Cardiac fibroblast (primary cell): ENCODE measurements around the gene TCF19.

ENCODE experiments used
- DNase-seq, 2 donors: peaks; one replicate each; pipeline versions ENCODE4 v3.0.0 to v3.0.0-alpha.2; 2010; ENCODE audit warnings: low read depth in 2 of 2
- H3K4me3 ChIP-seq, 2 donors: replicated peaks in 1 of 2; 1 replicate in 1 of 2; 2 replicates in 1 of 2; pipeline ENCODE4 v1.5.1; 2011; ENCODE audit warnings: low read depth in 2 of 2, low read length in 2 of 2, mild to moderate bottlenecking in 2 of 2, moderate library complexity in 1 of 2
- CTCF ChIP-seq: IDR thresholded peaks from one replicate; pipeline ENCODE4 v1.5.1; 2011; ENCODE audit warnings: low read depth, mild to moderate bottlenecking, low read length, inconsistent platforms

TCF19 gene

GRCh38 chr6:31209137-31209536, 50.7 kb downstream of the TCF19 start:
- no peak for TF ChIP-seq CTCF
- no peak for DNase-seq
- no peak overlapping the region for H3K4me3 ChIP-seq

DNA sequence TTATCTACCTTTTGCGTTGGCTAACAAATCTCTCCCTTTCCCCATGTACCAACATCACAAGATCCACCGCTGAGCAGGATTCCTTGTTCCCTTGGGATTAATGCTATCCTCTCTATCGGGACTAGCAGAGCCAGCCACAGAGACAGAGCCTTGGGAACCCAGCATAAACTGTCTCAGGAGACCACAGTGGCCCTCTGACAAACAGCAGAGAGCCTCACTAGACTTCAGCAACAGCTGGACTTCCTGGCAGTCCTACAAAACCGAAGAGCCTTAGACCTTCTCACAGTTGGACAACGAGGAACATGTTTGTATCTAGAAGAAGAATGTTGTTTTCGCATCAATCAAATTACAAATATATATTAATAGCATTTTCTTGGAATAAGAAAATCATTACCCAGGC, 51.7 kb downstream of the TCF19 start:
- no peak overlapping the region for H3K4me3 ChIP-seq
- no peak for TF ChIP-seq CTCF
- no peak for DNase-seq

DNA sequence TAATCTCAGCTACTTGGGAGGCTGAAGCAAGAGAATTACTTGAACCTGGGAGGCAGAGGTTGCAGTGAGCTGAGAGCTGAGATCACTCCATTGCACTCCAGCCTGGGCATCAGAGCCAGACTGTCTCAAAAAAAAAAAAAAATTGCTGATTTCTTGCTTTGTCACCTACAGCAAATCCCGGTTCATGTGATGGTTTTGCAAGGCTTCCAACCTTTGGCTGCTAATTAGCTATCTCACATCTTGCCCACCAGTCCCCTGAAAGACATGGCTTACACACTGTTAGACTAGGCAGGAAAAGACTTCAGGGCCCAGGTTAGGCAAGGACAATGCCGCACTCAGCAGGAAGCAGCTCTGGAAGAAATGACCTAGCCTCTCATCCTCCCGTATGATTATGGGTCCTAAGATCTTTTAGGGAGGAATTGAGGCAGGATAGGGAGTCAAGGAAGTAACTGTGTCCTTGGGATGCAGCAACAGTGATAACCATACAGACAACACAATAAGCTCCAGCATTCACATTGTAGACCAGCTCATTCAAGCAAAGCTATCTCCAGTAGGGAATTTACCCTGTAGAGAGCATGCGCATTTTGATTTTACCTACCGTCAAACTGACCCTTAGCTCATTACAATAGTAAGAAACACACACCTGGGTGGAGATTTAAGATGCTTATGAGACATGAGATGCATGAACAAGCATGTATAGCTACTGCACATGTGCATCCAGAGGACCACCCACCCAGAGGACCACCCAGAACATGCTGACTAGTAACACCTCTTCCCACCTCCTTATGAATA, 52.5 kb downstream of the TCF19 start:
- no peak for TF ChIP-seq CTCF

More for the DNA sequence above, 52.5 kb downstream of the TCF19 start:
- DNase-seq: no peak
- H3K4me3 ChIP-seq: no peak overlapping the region
